H1 (cell line): ENCODE measurements around the gene TKTL2. TPM values are rescaled to one million over a fixed set of nuclear protein-coding genes. Genes with fewer than 3 reads are reported as not detected.

Source experiments
- polyA plus RNA-seq, 7 experiments: library from polyadenylated mRNA; depleted of rRNA in 3 of 7; stranded (reverse) in 5 of 7; unstranded in 2 of 7; fragments of >200 nt in 5 of 7; fragments of 200-250 nt in 2 of 7; gene quantifications; 1 replicate in 5 of 7; 2 replicates in 1 of 7; 4 replicates in 1 of 7; pipeline versions ENCODE4 v1.2.1 to v1.2.3, GENCODE V29; 2011 to 2013; ENCODE audit warnings: missing spikeins in 2 of 7, mixed read lengths in 2 of 7
- total RNA-seq: library from RNA; stranded (reverse); fragmentation: NEBNext Ultra II Directional; extraction: Animal tissue kit (Norgen Biotek cat#: 25700); gene quantifications from 2 replicates; pipeline ENCODE4 v1.2.1, GENCODE V29; 2021
- TF ChIP-seq, protein P1 (sequence below), 3 experiments: IDR thresholded peaks; 1 replicate in 2 of 3; 2 replicates in 1 of 3; pipeline versions ENCODE4 v1.5.1 to v1.6.1; 2011; ENCODE audit warnings: low read length in 3 of 3, mild to moderate bottlenecking in 3 of 3, inconsistent platforms in 2 of 3, low read depth in 1 of 3, moderate library complexity in 1 of 3; ENCODE audit not compliant: insufficient read depth in 1 of 3; ENCODE audit errors: control extremely low read depth in 1 of 3

Gene TKTL2
- total and polyA plus RNA-seq, 2 of the 8 experiments (the other 6 are each of a cell fraction or from before 2014, with no cell fraction given) = not detected

DNA sequence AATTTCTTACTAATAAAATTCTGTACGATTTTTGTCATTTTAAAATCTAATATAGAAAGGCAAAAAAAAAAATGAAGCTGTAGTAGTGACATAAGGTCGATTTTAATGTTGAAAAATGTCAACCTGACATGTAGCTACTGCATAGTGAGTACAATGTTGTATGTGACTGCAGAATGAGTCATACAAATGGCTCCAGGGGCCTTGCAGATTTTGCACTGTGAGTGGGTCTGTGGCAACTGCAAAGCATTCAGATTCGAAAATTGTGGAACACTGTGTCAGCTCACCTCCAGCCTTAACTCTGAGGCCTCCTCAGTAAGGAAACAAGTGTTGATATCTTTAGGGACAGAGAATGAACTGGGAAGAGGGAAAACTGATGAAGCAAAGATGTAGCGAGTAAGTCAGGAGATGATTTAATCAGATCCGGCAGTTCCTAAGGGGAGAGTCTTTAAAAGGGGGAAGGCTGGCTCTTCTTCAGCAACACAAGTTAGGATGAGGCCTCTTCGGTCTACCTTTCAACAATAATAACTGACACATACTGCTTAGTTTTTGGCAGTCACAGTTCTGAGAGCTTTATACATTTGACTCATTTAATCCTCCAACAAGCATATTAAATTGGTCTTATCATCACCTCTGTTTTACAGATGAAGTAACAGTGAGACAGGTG is 24.9 kb downstream of the TKTL2 start (continued):
- TF ChIP-seq, protein P1, sequence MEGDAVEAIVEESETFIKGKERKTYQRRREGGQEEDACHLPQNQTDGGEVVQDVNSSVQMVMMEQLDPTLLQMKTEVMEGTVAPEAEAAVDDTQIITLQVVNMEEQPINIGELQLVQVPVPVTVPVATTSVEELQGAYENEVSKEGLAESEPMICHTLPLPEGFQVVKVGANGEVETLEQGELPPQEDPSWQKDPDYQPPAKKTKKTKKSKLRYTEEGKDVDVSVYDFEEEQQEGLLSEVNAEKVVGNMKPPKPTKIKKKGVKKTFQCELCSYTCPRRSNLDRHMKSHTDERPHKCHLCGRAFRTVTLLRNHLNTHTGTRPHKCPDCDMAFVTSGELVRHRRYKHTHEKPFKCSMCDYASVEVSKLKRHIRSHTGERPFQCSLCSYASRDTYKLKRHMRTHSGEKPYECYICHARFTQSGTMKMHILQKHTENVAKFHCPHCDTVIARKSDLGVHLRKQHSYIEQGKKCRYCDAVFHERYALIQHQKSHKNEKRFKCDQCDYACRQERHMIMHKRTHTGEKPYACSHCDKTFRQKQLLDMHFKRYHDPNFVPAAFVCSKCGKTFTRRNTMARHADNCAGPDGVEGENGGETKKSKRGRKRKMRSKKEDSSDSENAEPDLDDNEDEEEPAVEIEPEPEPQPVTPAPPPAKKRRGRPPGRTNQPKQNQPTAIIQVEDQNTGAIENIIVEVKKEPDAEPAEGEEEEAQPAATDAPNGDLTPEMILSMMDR (IDR thresholded peaks at IDR 0.05; ENCODE audit: control extremely low read depth in 1 of 3, insufficient read depth in 1 of 3, low read depth in 1 of 3, low read length in 3 of 3) = no peak
